HG03439 (cell line): ENCODE results near the gene SGTA.
A peak's percentile ranks its signal among the peaks of the same experiment; 100 is the strongest.
"Not testable (repeated sequence)": the region's sequence is repeated elsewhere in the genome, so short reads cannot be mapped to it uniquely, and the experiment has no call there.

Source experiments
- ATAC-seq: cut with Tn5 transposase; IDR thresholded peaks from one replicate; pipeline ENCODE4 v1.9.1; 2021; ENCODE audit warnings: mild to moderate bottlenecking, moderate library complexity; ENCODE audit not compliant: unreplicated experiment

The SGTA gene

GRCh38 chr19:2795827-2796658 lies 13.0 kb upstream of the SGTA start:
- ATAC-seq, result no peak

GRCh38 chr19:2793577-2793976 lies 10.5 kb upstream of the SGTA start:
- no peak for ATAC-seq

GRCh38 chr19:2793126-2793525 lies 10.1 kb upstream of the SGTA start:
- no peak for ATAC-seq

DNA sequence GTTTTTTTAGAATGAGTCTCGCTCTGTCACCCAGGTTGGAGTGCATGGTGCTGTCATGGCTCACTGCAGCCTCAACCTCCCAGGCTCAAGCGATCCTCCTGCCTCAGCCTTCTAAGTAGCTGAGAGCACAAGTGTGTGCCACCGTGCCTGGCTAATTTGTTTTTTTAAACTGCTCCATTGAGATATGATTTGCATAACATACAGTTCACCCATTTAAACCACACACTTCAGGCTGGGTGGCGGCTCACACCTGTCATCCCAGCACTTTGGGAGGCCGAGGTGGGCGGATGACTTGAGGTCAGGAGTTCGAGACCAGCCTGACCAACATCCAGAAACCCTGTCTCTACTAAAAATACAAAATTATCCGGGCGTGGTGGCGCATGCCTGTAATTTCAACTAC lies 9.6 kb upstream of the SGTA start:
- not testable (repeated sequence) for ATAC-seq

- no peak for ATAC-seq
These were observed 8.8 kb upstream of the SGTA start for GRCh38 chr19:2791876-2792275.

DNA sequence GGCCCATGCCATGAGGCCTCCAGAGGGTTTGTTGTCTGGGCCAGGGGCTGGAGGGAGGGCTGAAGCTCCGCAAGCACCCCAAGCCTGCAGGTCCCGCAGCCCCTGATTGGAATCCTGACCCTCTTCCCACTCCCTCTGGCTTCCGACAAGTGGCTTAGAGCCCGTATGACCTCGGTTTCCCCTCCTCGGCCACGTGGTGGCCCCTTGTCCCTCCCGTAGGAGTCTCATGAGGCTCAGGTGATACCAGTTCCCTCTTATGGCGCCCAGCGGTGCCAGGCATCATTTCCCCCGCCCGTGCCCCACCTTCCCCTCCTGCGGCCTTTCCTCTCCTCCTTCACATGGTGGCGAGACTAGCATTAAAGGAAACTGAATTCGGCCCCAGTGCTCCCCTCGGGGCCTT lies 8.4 kb upstream of the SGTA start:
- no peak for ATAC-seq

- no peak for ATAC-seq
These were observed 7.6 kb upstream of the SGTA start for GRCh38 chr19:2790557-2791271.

DNA sequence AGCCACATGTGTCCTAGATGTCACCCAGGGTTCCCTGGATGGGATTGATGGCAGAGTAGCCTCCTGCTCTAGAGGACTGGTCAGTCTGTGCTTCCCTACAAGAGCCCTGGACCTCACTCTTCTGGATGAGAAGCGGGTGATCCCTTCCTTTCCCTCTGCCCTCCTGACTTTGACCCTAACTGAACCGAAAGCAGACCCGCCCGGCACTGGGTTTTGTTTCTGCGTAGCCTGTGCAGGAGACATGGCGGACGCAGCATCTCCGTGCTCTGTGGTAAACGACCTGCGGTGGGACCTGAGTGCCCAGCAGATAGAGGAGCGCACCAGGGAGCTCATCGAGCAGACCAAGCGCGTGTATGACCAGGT lies 7.1 kb upstream of the SGTA start:
- ATAC-seq, result no peak

DNA sequence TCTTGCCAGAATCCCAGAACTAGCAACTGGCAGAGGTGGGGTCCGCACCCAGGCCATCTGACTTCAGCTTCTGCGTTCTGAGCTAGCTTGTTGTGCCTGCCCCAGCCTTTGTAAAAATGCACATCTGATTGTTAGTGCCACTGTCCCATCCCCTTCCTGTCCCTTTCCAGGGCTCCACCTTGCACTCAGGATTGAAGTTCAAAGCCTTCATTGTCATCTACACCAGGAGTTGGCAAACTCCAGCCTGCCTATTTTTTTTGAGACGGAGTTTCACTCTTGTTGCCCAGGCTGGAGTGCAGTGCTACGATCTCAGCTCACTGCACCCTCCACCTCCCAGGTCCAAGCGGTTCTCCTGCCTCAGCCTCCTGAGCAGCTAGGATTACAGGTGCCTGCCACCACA lies 5.2 kb upstream of the SGTA start:
- no peak for ATAC-seq

- ATAC-seq, result no peak
These were observed 4.0 kb upstream of the SGTA start for GRCh38 chr19:2787115-2787514.

DNA sequence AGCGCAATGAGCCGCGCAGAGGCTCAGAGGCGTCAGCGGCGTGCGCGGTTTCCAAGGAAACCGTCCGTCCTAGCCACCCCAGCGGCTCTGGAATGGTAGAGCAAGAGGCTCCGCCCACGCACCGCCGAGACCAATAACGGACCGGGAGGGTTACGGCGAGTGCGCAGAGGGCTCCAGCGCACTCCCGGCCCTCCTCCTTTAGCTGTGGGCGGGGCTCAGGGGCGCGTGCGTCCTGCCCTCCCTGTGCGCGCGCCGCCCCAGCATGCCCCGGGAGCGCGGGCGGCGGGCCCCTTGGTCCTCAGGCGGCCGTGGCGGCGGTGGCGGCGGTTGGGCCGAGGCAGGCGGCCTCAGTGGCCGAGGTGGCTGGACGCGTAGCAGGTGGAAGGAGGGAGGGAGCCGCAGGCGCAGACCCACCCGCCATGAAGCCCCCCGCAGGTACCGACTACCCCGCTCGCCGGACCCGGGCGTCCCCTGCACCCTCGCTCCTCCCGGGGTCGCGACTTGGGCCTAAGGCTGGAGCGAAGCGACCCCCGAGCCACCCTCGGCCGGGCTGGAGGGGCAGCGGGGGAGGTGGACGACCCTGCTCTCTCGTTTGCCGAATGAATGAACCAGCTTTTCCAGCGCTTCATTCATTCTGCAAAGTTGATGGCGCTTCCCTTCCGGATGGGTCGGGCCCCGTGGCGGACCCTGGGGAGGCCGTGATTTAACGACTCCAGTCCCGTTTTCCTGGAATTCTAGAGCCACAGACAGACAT lies 2.3 kb upstream of the SGTA start, which contains the start of gene THOP1:
TSS of gene THOP1 (plus strand) at position 260 of the 754 bp plus-strand sequence. CDS start at position 420, 160 bp downstream.
- peak; percentile 61 for ATAC-seq

DNA sequence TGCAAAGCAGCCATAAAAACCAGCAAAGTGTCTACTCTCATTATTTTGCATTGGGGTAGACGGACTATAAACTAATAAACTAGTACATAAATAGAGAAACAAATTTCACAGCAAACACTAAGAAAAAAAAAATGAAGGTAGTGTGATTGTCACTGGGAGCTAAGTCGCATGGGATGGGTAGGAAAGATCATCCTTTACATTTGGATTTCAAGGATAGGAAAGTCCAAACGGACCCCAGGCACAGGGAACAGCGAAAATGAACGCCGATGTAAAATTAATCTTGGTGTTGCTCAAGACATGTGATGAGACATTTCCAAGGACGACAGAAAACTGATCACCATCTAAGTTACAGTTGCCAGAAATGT lies 690 bp upstream of the SGTA start:
- ATAC-seq, result no peak

DNA sequence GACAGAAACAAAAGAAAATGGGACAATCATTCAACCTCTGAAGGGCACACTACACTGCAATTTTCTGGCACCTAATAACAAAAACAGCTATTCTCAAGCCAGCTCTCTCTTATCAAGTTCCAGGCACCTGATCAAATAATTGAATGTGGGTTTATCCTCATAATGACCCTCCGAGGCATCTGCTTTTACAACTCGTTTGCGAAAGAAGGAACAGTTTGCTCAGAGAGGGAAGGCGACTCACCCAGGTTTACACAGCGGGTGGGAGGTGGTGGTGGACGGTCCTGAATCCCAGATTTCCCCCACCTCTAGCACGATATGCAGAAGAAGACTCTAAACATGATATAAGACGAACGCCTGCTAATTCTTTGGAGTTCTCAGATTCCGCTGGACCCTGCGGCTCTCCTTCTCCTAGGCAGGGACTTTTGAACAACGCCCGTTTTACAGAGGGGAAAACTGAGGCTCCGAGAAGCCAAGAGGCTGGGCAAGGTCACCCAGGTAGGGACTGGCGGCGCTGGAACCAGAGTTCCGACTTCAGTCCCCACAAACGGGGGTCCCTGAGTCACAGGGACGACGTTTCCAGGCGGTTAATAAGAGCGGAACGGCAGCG lies 641 bp downstream of the SGTA start:
- ATAC-seq, result no peak

DNA sequence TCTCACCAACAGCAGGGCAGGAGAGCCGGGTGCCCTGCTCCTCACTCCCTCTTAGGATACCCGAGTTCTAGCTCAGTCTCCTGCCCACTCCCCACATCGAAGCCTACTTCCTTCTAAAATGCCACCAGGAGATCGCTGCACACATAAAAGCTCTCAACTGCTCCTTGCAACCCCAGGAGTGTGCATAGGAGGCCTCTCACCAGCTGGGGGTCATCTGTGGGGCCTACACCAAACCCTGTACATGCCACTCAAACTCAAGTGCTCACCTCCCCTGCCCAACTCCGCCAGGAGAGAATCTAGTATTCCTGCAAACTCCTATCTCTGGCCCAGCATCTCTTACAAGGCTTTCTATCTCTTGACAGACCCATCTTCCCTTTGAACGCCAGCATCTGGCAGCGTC lies 2.8 kb downstream of the SGTA start:
- no peak for ATAC-seq

GRCh38 chr19:2779121-2779740 lies 3.8 kb downstream of the SGTA start:
- ATAC-seq, result no peak

DNA sequence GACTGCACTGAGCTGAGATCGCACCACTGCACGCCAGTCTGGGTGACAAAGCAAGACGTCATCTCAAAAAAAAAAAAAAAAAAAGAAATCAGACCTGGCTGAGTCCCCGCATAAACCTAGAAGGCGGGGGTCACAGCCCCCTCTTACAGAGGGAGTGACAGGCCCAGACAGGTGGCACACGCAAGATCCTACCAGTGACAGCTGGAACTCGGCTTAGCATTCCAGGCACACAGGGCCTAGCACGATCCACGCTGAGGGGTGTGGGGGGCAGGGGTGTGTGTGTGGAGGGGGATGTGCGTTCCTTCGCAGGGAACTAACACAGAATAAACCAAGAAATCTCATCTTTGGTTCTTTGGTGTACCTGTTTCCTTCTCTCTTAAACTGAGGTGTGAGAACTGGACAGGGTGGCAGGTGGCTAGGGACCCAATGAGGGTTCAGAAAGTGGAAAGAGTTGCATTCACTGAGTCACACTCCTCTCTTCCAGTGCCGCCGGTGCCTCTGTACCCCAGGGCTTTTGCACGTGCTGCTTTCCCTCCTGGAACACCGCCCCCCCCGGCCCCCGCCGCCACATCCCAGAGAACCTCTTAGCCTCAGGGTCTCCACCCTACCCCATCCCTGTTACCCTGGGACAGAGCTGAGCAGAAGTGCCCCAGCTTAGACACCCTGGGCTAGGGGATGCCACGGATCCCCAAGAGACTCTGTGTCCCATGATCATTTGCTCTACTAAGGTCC lies 5.0 kb downstream of the SGTA start:
- ATAC-seq, result no peak

- ATAC-seq, result no peak
These were observed 7.3 kb downstream of the SGTA start for GRCh38 chr19:2775556-2776430.

- ATAC-seq, result no peak
These were observed 8.0 kb downstream of the SGTA start for GRCh38 chr19:2774953-2775555.
